Panc1 (cell line): Measurements from ENCODE around the gene CREB3L2.

Experiments
- SIN3A ChIP-seq: IDR thresholded peaks from 2 replicates; pipeline ENCODE4 v1.6.1; 2012; ENCODE audit warnings: low read depth, mild to moderate bottlenecking, low read length, moderate library complexity, borderline replicate concordance; ENCODE audit not compliant: insufficient read depth
- TF ChIP-seq, protein P1 (sequence below): fragments of 450-650 bp; IDR thresholded peaks from 2 replicates; pipeline ENCODE4 v1.5.1; 2017; ENCODE audit warnings: mild to moderate bottlenecking

DNA sequence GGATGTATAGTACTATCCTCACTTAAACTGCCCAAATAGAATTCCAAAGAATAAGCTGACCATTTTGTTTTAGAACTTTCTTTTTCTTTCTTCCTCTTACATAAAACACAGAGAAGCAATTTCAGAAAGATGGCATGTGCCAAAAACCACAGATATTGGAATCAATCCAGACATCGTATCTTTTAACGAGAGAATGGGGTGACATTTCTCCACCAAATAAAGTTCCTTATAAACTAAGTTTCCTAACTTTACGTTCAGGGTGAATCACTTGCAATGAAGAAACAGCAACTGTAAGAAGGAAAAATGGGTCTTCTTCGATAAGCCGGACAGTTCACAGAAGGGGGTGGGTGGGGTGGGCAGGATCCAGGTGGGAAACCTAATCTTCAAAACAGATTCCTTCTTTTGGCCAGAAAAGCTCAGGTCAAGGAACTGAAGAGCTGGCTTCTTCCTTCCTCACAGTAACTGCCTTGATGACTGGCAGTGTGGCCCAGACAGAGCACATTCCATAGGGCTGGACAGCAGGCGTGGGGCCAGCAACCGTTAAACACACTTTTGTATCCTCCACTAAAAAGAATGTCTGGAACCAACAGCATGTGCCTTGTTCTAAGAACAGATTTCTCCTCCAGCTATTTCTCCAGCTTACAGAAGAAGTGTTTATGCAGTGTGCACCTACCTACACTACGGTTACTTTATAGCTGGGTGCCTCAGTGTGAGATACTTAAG lies 31.5 kb downstream of the CREB3L2 start:
- TF ChIP-seq, protein P1, sequence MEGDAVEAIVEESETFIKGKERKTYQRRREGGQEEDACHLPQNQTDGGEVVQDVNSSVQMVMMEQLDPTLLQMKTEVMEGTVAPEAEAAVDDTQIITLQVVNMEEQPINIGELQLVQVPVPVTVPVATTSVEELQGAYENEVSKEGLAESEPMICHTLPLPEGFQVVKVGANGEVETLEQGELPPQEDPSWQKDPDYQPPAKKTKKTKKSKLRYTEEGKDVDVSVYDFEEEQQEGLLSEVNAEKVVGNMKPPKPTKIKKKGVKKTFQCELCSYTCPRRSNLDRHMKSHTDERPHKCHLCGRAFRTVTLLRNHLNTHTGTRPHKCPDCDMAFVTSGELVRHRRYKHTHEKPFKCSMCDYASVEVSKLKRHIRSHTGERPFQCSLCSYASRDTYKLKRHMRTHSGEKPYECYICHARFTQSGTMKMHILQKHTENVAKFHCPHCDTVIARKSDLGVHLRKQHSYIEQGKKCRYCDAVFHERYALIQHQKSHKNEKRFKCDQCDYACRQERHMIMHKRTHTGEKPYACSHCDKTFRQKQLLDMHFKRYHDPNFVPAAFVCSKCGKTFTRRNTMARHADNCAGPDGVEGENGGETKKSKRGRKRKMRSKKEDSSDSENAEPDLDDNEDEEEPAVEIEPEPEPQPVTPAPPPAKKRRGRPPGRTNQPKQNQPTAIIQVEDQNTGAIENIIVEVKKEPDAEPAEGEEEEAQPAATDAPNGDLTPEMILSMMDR: no peak
- no peak for TF ChIP-seq SIN3A
